Inflammatory macrophage (primary cell): ENCODE data around the gene NUP62.

Experiments used
- DNase-seq, 2 donors: peaks; one replicate each; pipeline ENCODE4 v3.0.0-alpha.2; 2020 to 2022

NUP62 gene

DNA sequence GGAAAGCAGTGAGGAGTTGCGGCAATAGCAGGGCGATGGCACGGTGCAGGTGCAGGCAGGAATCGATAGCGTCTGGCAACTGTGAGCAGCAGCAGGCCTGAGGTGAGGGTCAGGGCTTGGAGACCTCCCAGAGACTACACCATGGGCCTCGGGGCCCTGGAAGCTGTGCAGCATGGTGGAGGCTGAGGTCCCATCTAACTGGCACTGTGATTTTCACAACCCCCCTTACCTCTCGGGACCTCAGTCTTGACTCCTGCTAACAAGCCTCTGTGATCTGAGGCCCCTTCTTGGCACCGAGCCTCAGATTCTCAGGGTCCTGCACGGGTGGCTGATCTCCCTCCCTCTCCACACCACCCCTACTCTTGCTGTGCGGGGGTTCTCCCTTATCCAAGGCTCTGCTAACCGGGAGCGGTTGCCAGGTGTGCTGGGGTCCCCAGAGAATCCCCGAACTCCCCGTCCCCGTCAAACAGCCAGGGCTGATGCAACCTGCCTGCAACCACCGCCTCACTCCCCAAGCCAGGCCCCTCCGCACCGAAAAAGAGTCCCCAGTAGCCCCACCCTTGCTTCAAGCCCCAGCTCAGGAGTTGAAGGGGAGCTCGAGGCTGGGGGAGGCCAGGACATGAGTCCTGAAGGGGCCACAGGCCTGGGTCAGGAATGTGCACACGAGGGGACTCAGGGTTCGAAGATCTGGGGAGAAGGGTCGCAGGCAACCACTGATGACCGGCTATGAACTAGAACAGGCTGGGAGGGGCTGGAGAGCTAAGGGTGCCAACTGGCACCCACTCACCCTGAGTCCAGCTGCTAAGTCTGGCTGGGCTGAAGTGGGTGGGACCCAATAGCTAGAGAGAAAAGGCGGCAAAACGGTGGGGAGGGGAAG is 5.1 kb downstream of the NUP62 start:
- DNase-seq = no peak

DNA sequence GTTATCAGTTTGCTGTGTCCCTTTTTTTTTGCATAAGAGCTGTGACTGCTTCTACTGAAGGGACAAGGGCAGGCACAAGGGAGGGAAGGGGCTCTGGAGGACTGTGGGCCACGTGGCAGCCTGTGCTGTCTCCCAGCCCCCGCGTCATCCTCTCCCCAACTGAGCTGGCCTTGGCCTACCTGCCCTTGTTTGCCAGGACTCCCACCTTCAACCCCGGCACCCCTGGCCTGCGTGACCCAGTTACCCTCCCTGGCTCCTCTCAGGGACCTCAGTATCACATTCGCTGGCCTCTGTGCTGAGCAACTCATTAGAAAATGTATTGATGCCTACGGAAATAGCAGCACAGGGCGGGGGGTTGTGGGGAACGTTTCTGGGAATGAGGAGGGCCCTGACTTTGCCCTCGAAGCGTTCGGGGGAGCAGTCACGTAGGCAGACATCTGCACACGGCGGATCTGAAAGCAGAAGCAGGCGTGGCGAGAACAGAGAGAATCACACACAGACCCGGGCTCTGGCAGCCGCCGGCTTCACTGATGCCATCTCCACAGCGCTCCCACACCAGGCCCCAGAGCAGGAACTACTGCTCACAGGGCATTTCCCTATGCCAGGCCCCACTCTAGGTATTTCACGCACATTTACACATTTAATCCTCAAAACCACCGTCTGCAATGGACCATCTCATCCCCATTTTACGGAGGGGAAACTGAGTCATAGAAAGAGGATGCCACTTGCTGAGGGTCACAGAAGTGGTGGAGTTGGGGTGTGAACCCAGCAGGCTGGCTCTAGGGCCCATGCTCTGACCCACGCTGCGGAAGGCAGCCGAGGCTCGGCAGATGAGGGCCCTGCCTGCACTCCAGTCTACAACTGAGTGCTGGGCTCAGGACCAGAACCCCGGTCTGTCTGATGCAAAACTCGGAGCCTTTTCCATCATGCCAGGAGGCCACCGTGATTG is 6.0 kb downstream of the NUP62 start:
- DNase-seq = peak; percentile 37 to 65

GRCh38 chr19:49921871-49922795 is 7.2 kb downstream of the NUP62 start:
- peak; percentile 15 to 39 for DNase-seq

DNA sequence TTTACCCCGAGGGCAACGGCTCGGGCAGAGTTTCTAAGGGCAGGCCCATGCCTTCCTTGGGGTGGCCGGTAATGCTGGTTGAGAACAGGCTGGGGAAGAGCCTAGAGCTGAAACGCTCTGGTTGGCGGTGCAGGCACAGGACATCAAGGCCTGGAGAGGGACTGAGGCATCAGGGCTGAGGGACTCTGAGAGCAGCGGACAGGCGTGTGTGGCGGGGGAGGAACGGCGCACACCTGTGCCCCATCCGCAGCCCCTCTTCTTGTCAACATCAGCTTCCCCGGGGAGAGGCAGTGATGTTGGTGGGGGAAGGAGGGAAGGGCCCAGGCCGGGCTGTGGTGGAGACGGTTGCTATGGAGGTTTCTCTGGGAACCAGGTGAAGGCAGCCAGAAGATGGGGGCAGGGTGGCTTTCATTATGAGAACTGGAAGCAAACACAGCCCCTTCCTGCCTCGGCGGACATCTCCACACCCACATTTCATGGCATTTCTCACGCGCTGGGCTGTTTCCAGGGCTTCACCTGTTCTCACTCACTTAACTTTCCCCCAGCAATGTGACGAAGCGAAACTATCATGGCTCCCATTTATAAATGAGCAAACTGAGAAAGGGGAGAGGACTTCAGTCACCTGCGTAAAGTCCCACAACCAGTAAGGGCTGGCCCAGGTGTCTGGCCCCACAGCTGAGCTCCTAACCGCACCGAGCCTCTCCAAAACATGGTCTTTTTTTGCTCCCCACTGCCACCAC is 8.5 kb downstream of the NUP62 start:
- no peak for DNase-seq

- DNase-seq = no peak
These were observed 11.2 kb downstream of the NUP62 start for GRCh38 chr19:49918089-49918488.

DNA sequence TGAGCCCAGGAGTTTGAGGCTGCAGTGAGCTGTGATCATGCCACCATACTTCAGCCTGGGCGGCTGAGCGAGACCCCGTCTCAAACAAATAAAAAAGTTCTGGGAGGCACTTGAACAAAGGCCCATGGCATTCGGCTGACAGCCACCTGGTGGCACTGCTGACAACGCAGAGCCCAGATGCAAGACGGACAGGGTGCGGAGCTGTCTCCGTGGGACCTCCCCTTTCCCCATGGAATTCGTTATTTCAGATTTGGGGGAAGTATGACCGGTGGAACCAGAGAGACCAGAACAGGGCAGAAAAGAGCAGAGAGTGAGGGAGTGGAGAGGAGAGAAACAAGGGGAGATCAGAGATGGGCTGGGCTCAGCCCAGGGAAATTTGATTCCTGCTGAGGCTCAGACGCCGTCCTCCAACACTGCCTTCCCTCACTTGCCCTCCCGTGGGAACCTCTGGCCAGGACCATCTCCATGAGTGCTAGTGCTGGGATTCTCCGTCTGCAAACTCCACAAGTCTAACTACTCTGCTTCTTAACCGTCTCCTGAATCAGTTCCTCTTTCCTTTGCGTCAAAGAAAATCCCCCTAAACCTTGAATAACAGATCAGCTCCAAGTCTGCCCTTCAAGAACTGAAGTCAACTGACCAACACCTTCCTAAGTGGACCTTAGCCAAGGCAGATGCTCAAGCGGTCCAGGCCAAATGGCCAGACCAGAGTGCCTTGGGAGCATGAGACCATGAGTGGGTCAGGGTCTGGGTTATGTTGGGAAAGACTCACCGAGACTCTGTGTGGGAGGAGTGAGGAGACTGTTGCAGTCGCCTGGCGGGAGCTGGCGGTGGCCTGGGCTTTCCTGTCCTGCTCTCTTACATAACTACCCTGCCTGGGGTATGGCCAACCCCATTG is 12.2 kb downstream of the NUP62 start:
- peak; percentile 61 to 80 for DNase-seq

DNA sequence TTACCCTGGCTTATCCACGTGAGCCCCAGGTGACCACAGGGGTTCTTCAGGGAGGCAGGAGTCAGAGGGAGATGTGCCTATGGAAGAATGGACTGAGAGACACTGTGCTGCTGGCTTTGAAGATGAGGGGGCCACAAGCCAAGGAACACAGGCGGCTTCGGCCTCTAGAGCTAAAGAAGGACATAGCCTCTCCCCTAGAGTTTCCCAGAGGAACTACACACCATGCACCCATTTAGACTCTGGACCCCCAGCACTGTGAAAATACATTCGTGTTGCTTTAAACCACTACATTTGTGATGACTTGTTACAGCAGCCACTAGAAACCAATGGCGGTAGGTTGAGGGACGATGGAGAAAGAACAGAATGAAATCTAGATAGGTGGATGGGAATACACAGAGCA is 14.0 kb downstream of the NUP62 start:
- DNase-seq = no peak

- no peak for DNase-seq
These were observed 15.6 kb downstream of the NUP62 start for GRCh38 chr19:49913720-49914119.

GRCh38 chr19:49912965-49913685 is 16.2 kb downstream of the NUP62 start:
- no peak for DNase-seq

- peak; percentile 69 to 73 for DNase-seq
These were observed 17.7 kb downstream of the NUP62 start for GRCh38 chr19:49911381-49912145.

DNA sequence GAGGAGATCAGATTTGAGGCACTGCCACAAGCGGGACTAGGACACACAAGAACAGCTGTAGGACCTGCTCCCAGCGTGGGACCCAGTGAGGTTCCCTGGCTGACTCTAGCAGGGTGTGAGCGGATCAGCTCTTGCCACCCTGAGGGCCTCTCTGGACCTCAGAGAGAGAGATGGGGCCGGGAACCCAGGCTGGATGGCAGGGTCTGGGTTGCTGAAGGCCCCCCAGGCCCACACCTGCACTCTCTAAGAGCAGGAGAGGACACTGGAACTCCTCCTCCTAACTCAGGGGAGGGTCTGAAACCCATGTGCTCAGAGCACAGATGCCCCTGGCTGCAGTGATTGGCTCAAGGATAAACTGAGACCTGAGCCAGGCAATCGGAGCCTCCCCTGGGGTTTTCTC is 19.1 kb downstream of the NUP62 start:
- no peak for DNase-seq

GRCh38 chr19:49908480-49909420 is 20.6 kb downstream of the NUP62 start:
- no peak for DNase-seq

GRCh38 chr19:49907745-49908446 is 21.4 kb downstream of the NUP62 start:
- no peak for DNase-seq

GRCh38 chr19:49906879-49907564 is 22.3 kb downstream of the NUP62 start:
- no peak for DNase-seq

DNA sequence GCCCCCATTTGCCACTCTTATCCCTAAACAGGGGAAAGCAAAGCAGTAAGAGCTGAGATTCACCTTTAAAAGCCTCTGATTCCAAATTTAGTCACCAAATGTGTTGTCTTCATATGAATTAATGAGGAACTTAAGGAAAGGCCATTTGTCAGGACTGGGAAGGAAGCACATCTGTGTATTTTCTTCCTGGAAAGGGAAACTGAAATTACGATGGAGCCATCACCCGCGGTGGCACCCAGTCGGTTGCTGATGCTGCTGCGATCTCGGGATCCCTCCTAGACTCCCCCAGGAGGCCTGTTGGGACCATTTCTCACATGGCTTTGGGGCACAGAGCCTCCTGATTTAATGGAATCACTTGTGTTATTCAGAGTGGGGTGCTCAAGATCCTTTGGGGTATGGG is 25.2 kb downstream of the NUP62 start:
- peak; percentile 33 to 43 for DNase-seq

GRCh38 chr19:49896863-49897621 is 32.3 kb downstream of the NUP62 start, which contains the start of gene IL4I1:
Gene IL4I1, minus strand, starts transcription at chr19:49896887. Its CDS starts 727 bp downstream, at chr19:49896160.
- peak; percentile 86 to 89 for DNase-seq
